ENCODE data around the gene CYP2W1. TPM values are rescaled to one million over a fixed set of nuclear protein-coding genes. Genes with fewer than 3 reads are reported as not detected.

The CYP2W1 gene
- total and polyA plus RNA-seq, 12 donors, result 0.70 to 71.0 (median 41.6) TPM

DNA sequence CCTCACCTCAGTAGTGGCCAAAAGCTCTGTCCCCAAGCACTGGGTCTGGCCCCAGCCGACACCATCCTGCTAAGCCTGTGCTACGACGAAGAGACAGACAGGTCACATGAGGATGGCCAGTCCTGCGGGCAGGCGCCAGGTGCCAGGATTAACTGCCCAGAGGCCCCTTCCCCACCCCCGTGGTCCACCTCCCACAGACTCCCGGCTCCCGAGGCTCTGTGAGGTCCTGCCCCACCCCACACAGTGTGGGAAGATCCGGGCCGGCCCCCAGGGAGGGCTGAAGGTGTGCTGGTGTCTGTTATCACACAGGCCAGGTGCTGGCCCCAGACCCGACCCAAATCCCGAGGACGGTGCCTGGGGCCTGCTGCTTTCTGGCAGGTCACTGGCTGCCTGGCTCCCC, 27.2 kb downstream of the CYP2W1 start:
- H3K27ac ChIP-seq, result no peak overlapping the region
- no peaks in the 10 kb centered on the region for H3K4me1 ChIP-seq (replicated peaks in 1 of 2)
- TF ChIP-seq, protein P1, sequence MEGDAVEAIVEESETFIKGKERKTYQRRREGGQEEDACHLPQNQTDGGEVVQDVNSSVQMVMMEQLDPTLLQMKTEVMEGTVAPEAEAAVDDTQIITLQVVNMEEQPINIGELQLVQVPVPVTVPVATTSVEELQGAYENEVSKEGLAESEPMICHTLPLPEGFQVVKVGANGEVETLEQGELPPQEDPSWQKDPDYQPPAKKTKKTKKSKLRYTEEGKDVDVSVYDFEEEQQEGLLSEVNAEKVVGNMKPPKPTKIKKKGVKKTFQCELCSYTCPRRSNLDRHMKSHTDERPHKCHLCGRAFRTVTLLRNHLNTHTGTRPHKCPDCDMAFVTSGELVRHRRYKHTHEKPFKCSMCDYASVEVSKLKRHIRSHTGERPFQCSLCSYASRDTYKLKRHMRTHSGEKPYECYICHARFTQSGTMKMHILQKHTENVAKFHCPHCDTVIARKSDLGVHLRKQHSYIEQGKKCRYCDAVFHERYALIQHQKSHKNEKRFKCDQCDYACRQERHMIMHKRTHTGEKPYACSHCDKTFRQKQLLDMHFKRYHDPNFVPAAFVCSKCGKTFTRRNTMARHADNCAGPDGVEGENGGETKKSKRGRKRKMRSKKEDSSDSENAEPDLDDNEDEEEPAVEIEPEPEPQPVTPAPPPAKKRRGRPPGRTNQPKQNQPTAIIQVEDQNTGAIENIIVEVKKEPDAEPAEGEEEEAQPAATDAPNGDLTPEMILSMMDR (IDR thresholded peaks at IDR 0.05), result no peak
- TF ChIP-seq POLR2A (IDR thresholded peaks at IDR 0.05), result no peak
- no peaks in the 10 kb centered on the region for H3K27me3 ChIP-seq
- H3K36me3 ChIP-seq (replicated peaks in 1 of 2), result peaks cover 0 to 7% of the 10 kb centered on the region in 2 donors
- intact Hi-C loops (cut with DNase I), result no loop called here
- DNase-seq, result no peak
- WGBS, 4 donors, result 60 to 87% (median 83%) methylated on average over 1 to 13 of the region's 13 CpGs
- H3K9me3 ChIP-seq (replicated peaks in 1 of 3), result no peaks in the 10 kb centered on the region
- no peak overlapping the region for H3K4me3 ChIP-seq

DNA sequence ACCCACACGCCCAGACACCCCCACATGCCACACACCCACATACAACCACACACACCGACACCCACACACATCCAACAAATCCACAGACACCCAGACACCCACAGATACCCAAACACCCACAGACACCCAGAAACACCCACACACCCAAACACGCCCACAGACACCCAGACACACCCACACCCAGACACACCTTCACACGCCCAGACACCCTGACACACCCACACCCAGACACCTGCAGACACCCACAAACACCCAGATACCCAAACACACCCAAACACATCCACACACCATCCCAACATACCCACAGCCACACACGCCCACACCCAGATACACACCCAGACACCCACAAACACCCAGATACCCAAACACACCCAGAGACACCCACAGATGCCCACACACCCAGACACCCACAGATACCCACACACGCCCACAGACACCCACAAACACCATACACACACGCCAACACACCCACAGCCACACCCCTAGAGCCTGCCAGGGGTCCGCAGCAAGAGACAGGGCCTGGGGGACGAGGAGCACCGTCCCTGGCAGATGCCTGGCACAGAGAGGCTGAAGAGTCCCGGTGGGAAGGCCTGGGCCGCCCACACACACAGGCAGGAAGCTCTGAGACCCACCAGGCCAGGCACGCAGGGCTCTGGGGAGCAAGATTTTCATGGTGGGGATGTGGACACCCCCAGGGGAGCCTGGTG, 28.5 kb downstream of the CYP2W1 start:
- 81 to 94% (median 86%) methylated on average over 6 to 13 of the region's 13 CpGs for WGBS, 4 donors
- TF ChIP-seq, protein P1 (IDR thresholded peaks at IDR 0.05), result no peak
- no peak for TF ChIP-seq POLR2A (IDR thresholded peaks at IDR 0.05)
- Histone ChIP-seq H3K4me1 (replicated peaks in 1 of 2) (no peaks in the 10 kb centered on the region), H3K27ac (no peak overlapping the region), H3K9me3 (replicated peaks in 1 of 3) (no peaks in the 10 kb centered on the region), H3K36me3 (replicated peaks in 1 of 2) (peaks cover 0 to 7% of the 10 kb centered on the region in 2 donors), H3K4me3 (no peak overlapping the region), H3K27me3 (no peaks in the 10 kb centered on the region)
- intact Hi-C loops (cut with DNase I), result no loop called here
- no peak for DNase-seq

DNA sequence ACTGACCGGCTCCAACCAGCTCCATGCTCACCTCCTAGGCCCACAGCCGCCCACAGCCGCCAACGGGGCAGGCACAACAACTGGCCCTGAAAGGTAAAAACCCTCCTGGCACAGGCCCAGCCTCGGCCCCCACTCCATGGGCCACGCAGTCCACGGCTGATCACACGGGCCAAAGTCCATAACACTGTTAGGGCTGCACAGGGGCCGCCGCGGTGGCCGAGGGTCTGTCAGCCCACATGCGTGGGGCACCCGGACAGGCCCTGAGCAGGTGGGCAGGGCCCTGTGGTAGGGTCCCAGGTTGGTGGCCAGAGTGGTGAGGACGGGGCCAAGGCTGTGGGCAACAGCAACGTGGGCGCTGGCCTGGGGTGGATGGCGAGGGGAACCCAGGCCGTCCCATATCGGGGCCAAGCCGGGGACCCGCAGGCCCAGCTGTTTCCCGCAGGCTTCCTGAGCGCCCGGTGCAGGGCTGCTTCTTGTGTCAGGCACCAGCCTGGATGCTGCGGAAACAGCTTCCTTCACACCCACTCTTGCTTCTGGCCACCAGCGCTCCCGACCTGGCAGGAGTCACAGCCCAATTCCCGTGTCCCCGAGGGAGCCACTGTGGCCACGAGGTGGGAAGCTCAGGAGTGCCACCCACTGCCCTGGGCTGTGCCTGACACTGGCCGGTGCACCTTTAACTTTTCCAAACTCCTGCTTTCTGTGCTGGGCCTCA, 29.2 kb downstream of the CYP2W1 start:
- Histone ChIP-seq H3K9me3 (replicated peaks in 1 of 3) (no peaks in the 10 kb centered on the region), H3K27ac (no peak overlapping the region), H3K36me3 (replicated peaks in 1 of 2) (peaks cover 0 to 7% of the 10 kb centered on the region in 2 donors), H3K4me3 (no peak overlapping the region), H3K27me3 (no peaks in the 10 kb centered on the region), H3K4me1 (replicated peaks in 1 of 2) (no peaks in the 10 kb centered on the region)
- TF ChIP-seq, protein P1 (IDR thresholded peaks at IDR 0.05), result no peak
- TF ChIP-seq POLR2A (IDR thresholded peaks at IDR 0.05), result no peak
- WGBS, 4 donors, result 78 to 81% (median 79%) methylated on average over 11 to 32 of the region's 32 CpGs; no CpG with 5 or more reads in 1 of the 4 donors
- intact Hi-C loops (cut with DNase I), result no loop called here
- no peak for DNase-seq

DNA sequence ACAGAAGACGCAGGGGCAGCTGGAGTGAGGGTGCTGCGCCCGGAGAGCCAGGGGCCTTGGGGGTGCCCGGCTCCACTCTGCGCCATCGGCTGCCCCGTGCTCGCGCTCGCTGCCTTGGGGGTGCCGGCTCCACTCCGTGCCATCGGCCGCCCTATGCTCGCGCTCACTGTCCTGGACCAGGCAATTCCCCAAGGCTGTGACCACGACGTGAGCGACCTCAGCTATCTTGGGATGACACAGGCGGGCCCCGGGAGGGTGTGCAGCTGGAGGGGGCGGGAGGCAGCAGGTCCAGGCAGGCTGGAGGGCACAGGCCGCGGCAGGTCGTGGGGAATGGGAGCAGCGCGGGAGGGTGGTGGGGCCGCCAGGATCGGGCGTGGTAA, 29.7 kb downstream of the CYP2W1 start:
- no peaks in the 10 kb centered on the region for H3K9me3 ChIP-seq (replicated peaks in 1 of 3)
- peaks cover 0 to 7% of the 10 kb centered on the region in 2 donors for H3K36me3 ChIP-seq (replicated peaks in 1 of 2)
- intact Hi-C loops (cut with DNase I), result no loop called here
- H3K27me3 ChIP-seq, result no peaks in the 10 kb centered on the region
- no peak overlapping the region for H3K4me3 ChIP-seq
- no peak for DNase-seq
- H3K27ac ChIP-seq, result no peak overlapping the region
- 90 to 96% (median 93%) methylated on average over 13 to 30 of the region's 30 CpGs for WGBS, 4 donors
- no peaks in the 10 kb centered on the region for H3K4me1 ChIP-seq (replicated peaks in 1 of 2)
- TF ChIP-seq, protein P1 (IDR thresholded peaks at IDR 0.05), result no peak
- no peak for TF ChIP-seq POLR2A (IDR thresholded peaks at IDR 0.05)
